CD4-positive, alpha-beta T cell (primary cell): ENCODE data around the gene BRF1. TPM values are rescaled to one million over a fixed set of nuclear protein-coding genes. Genes with fewer than 3 reads are reported as not detected.

Experiments used
- ATAC-seq: fragments of 200-7000 bp; cut with Tn5 transposase; one replicate; pipeline ENCODE4 v1.10.0; 2022; ENCODE audit warnings: mild to moderate bottlenecking; ENCODE audit not compliant: poor library complexity
- CTCF ChIA-PET: fragments of 350-600 bp; sonication (Branson Sonifier 250); formaldehyde crosslinking; loops from one replicate; lab custom pipeline; 2021; ENCODE audit warnings: antibody characterized with exemption, inconsistent platforms; lab: Charles Lee
- POLR2A ChIA-PET: fragments of 350-600 bp; sonication (Branson Sonifier 250); formaldehyde crosslinking; loops from one replicate; lab custom pipeline; 2021; ENCODE audit warnings: antibody characterized with exemption, inconsistent platforms; lab: Charles Lee
- DNase-seq, 14 experiments: peaks; one replicate each; pipeline ENCODE4 v3.0.0-alpha.2; 2013 to 2020; ENCODE audit warnings: mixed read lengths in 2 of 14
- H3K27ac ChIP-seq, 2 donors: one replicate each; pipeline versions ENCODE4 v1.5.1 to v1.7.0; 2013; ENCODE audit warnings: low read length in 2 of 2, low read depth in 1 of 2, mild to moderate bottlenecking in 1 of 2
- H3K27me3 ChIP-seq, 2 experiments: 1 replicate in 1 of 2; 2 replicates in 1 of 2; pipeline versions ENCODE4 v1.6.1 to v1.7.0; 2013; ENCODE audit warnings: low read length in 2 of 2, control low read depth in 1 of 2, mild to moderate bottlenecking in 1 of 2, moderate library complexity in 1 of 2; ENCODE audit not compliant: insufficient read depth in 2 of 2, control insufficient read depth in 1 of 2
- H3K36me3 ChIP-seq: one replicate; pipeline ENCODE4 v1.6.1; 2013; ENCODE audit warnings: low read length, control low read depth; ENCODE audit not compliant: insufficient read depth
- H3K4me1 ChIP-seq: one replicate; pipeline ENCODE4 v1.6.1; 2013; ENCODE audit warnings: low read length, control low read depth; ENCODE audit not compliant: insufficient read depth
- H3K4me3 ChIP-seq: one replicate; pipeline ENCODE4 v1.5.1; 2013; ENCODE audit warnings: mild to moderate bottlenecking, low read length, moderate library complexity
- H3K9me3 ChIP-seq, 2 experiments: 1 replicate in 1 of 2; 2 replicates in 1 of 2; pipeline versions ENCODE4 v1.6.1 to v1.7.0; 2013; ENCODE audit warnings: low read length in 2 of 2, mild to moderate bottlenecking in 2 of 2, control low read depth in 1 of 2, moderate library complexity in 1 of 2; ENCODE audit not compliant: control insufficient read depth in 1 of 2, insufficient read depth in 1 of 2
- H3K27ac Mint-ChIP-seq: one replicate; pipeline ENCODE4 v1.8.0; 2020; ENCODE audit warnings: mixed read lengths
- H3K27me3 Mint-ChIP-seq: one replicate; pipeline ENCODE4 v1.8.0; 2021; ENCODE audit warnings: mixed read lengths
- H3K36me3 Mint-ChIP-seq: one replicate; pipeline ENCODE4 v1.8.0; 2021; ENCODE audit warnings: low read depth, mixed read lengths
- H3K4me1 Mint-ChIP-seq: one replicate; pipeline ENCODE4 v1.8.0; 2021; ENCODE audit warnings: low read depth, mixed read lengths
- H3K4me3 Mint-ChIP-seq: one replicate; pipeline ENCODE4 v1.8.0; 2020; ENCODE audit warnings: mild to moderate bottlenecking, mixed read lengths
- H3K9me3 Mint-ChIP-seq: one replicate; pipeline ENCODE4 v1.8.0; 2020; ENCODE audit warnings: mixed read lengths
- intact Hi-C, 2 experiments: fragments of 100-400 bp; cut with DNase I in 1 of 2; cut with micrococcal nuclease in 1 of 2; formaldehyde crosslinking; loops; one replicate each; pipeline versions ENCODE4 v1.15.1 to v1.9.0; 2023 to 2025; cut with DNase I, micrococcal nuclease
- total RNA-seq, 174 experiments: library from RNA in 2 of 174; stranded (reverse) in 2 of 174; gene quantifications; one replicate each; pipeline ENCODE4 v1.2.3 and lab custom pipeline; 2021 to 2026
- TF ChIP-seq, protein P1 (sequence below): fragments of 200-600 bp; IDR thresholded peaks from one replicate; pipeline ENCODE4 v1.8.0; 2022; ENCODE audit warnings: antibody characterized with exemption, mild to moderate bottlenecking

BRF1 gene
- total RNA-seq, 2 experiments from 2014 or later = 77.4 to 77.7 TPM

- Mint-ChIP-seq H3K9me3 (no peaks in the 10 kb centered on the region), H3K4me3 (no peak overlapping the region), H3K27me3 (no peaks in the 10 kb centered on the region), H3K36me3 (peaks cover 31% of the 10 kb centered on the region), H3K4me1 (peaks cover 8% of the 10 kb centered on the region), H3K27ac (no peak overlapping the region)
- H3K4me3 ChIP-seq = no peak overlapping the region
- peaks cover 10% of the 10 kb centered on the region for H3K4me1 ChIP-seq
- ChIA-PET CTCF (no interaction called here), POLR2A (no interaction called here)
- TF ChIP-seq, protein P1, sequence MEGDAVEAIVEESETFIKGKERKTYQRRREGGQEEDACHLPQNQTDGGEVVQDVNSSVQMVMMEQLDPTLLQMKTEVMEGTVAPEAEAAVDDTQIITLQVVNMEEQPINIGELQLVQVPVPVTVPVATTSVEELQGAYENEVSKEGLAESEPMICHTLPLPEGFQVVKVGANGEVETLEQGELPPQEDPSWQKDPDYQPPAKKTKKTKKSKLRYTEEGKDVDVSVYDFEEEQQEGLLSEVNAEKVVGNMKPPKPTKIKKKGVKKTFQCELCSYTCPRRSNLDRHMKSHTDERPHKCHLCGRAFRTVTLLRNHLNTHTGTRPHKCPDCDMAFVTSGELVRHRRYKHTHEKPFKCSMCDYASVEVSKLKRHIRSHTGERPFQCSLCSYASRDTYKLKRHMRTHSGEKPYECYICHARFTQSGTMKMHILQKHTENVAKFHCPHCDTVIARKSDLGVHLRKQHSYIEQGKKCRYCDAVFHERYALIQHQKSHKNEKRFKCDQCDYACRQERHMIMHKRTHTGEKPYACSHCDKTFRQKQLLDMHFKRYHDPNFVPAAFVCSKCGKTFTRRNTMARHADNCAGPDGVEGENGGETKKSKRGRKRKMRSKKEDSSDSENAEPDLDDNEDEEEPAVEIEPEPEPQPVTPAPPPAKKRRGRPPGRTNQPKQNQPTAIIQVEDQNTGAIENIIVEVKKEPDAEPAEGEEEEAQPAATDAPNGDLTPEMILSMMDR = no peak
- H3K27ac ChIP-seq = no peak overlapping the region
- DNase-seq (no peak), ATAC-seq (no peak)
- no peaks in the 10 kb centered on the region for H3K9me3 ChIP-seq
- peaks cover 17% of the 10 kb centered on the region for H3K36me3 ChIP-seq
- intact Hi-C loops = no loop called here
- H3K27me3 ChIP-seq = no peaks in the 10 kb centered on the region
These were observed 44.4 kb downstream of the BRF1 start for GRCh38 chr14:105256292-105256960.

- no peak overlapping the region for H3K27ac Mint-ChIP-seq
- POLR2A ChIA-PET = no interaction called here
These were observed 45.7 kb downstream of the BRF1 start for GRCh38 chr14:105255021-105255507.

DNA sequence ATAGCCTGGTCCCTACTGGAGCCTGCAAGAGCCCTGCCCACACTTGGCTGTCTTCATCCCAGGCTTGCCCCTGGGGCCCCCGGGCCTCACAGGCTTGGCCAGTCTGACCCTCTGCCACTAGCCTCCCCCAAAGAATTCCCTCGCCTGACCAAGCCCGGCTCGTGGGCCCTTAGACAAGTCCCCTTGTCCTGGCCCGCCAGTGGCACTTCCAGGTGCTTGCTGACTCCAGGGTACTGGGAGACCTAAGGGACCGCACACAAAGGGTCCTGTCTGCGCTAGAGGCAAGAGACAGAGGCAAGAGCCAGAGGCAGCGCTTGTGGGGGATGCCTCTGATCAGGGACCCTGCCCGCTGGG lies 47.5 kb downstream of the BRF1 start:
- intact Hi-C loops = loop anchor here in 1 of 2 experiments (2.0 kb wide), 1 partner anchor 63 kb away; no protein-coding TSS in a partner anchor
- Mint-ChIP-seq H3K4me1 (peaks cover 12% of the 10 kb centered on the region), H3K36me3 (peaks cover 50% of the 10 kb centered on the region), H3K9me3 (no peaks in the 10 kb centered on the region), H3K27ac (no peak overlapping the region), H3K27me3 (no peaks in the 10 kb centered on the region), H3K4me3 (no peak overlapping the region)
- Histone ChIP-seq H3K36me3 (peaks cover 38% of the 10 kb centered on the region), H3K4me3 (no peak overlapping the region), H3K4me1 (peaks cover 22% of the 10 kb centered on the region), H3K9me3 (no peaks in the 10 kb centered on the region), H3K27me3 (no peaks in the 10 kb centered on the region), H3K27ac (no peak overlapping the region)
- ChIA-PET CTCF (no interaction called here), POLR2A (no interaction called here)
- no peak for DNase-seq
- TF ChIP-seq, protein P1 = no peak
- no peak for ATAC-seq

More at GRCh38 chr14:105255021-105255507, 45.7 kb downstream of the BRF1 start:
- TF ChIP-seq, protein P1 = no peak
- Mint-ChIP-seq H3K27me3 (no peaks in the 10 kb centered on the region), H3K4me1 (peaks cover 12% of the 10 kb centered on the region), H3K9me3 (no peaks in the 10 kb centered on the region), H3K4me3 (no peak overlapping the region), H3K36me3 (peaks cover 45% of the 10 kb centered on the region)
- H3K4me3 ChIP-seq = no peak overlapping the region
- peaks cover 30% of the 10 kb centered on the region for H3K36me3 ChIP-seq
- DNase-seq (no peak), ATAC-seq (no peak)
- H3K27ac ChIP-seq = no peak overlapping the region
- intact Hi-C loops = no loop called here
- CTCF ChIA-PET = no interaction called here
- peaks cover 11% of the 10 kb centered on the region for H3K4me1 ChIP-seq
- no peaks in the 10 kb centered on the region for H3K27me3 ChIP-seq
- H3K9me3 ChIP-seq = no peaks in the 10 kb centered on the region
